ENCODE measurements around the gene VKORC1L1.
"Not testable (repeated sequence)": the region's sequence is repeated elsewhere in the genome, so short reads cannot be mapped to it uniquely, and the experiment has no call there.

The VKORC1L1 gene

GRCh38 chr7:65992526-65992925 is 119.7 kb downstream of the VKORC1L1 start:
- H3K27ac ChIP-seq = no peak overlapping the region
- POLR2A ChIA-PET (ENCODE audit: low non-redundant PET) = no interaction called here
- CTCF ChIA-PET = no interaction called here
- TF ChIP-seq CTCF (conservative IDR thresholded peaks at IDR 0.05; ENCODE audit: low read depth) = no peak
- no peak for DNase-seq (ENCODE audit: low spot score)

- H3K27ac ChIP-seq; POLR2A ChIA-PET (ENCODE audit: low non-redundant PET); CTCF ChIA-PET; DNase-seq (ENCODE audit: low spot score): not testable (repeated sequence)
Observed at GRCh38 chr7:65994984-65995383, 122.1 kb downstream of the VKORC1L1 start.

- POLR2A ChIA-PET (ENCODE audit: low non-redundant PET); DNase-seq (ENCODE audit: low spot score); CTCF ChIA-PET; H3K27ac ChIP-seq: not testable (repeated sequence)
Observed at GRCh38 chr7:66000823-66001417, 128.0 kb downstream of the VKORC1L1 start.

GRCh38 chr7:66005115-66005671 is 132.3 kb downstream of the VKORC1L1 start:
- DNase-seq (ENCODE audit: low spot score); POLR2A ChIA-PET (ENCODE audit: low non-redundant PET); CTCF ChIA-PET: not testable (repeated sequence)

GRCh38 chr7:66007232-66007631 is 134.4 kb downstream of the VKORC1L1 start:
- CTCF ChIA-PET = no interaction called here
- POLR2A ChIA-PET (ENCODE audit: low non-redundant PET) = no interaction called here
- no peak overlapping the region for H3K27ac ChIP-seq
- DNase-seq (ENCODE audit: low spot score) = no peak
- no peak for TF ChIP-seq CTCF (conservative IDR thresholded peaks at IDR 0.05; ENCODE audit: low read depth)

More at GRCh38 chr7:66005115-66005671, 132.3 kb downstream of the VKORC1L1 start:
- not testable (repeated sequence) for H3K27ac ChIP-seq
